Activated CD8-positive, alpha-beta memory T cell treated with anti-CD3 and anti-CD28 coated beads, Interleukin-2, amount 10 ng/mL, durations not matched to agents 7 days and 5 days (primary cell): ENCODE results near the gene LIX1L. TPM values are rescaled to one million over a fixed set of nuclear protein-coding genes. Genes with fewer than 3 reads are reported as not detected.

Experiments used
- ATAC-seq: fragments of 150-1000 bp; cut with Tn5 transposase; one replicate; pipeline ENCODE4 v1.10.0; 2021; ENCODE audit warnings: moderate library complexity
- CTCF ChIA-PET: fragments of 350-600 bp; sonication (Branson Sonifier 250); formaldehyde crosslinking; loops from one replicate; lab custom pipeline; 2021; ENCODE audit warnings: antibody characterized with exemption; lab: Charles Lee
- DNase-seq: peaks from one replicate; pipeline ENCODE4 v3.0.0-alpha.2; 2020
- H3K27ac Mint-ChIP-seq: one replicate; pipeline ENCODE4 v1.8.0; 2021; ENCODE audit warnings: mild to moderate bottlenecking, mixed read lengths
- H3K27me3 Mint-ChIP-seq: one replicate; pipeline ENCODE4 v1.8.0; 2021; ENCODE audit warnings: mixed read lengths
- H3K36me3 Mint-ChIP-seq: one replicate; pipeline ENCODE4 v1.8.0; 2021; ENCODE audit warnings: mild to moderate bottlenecking, mixed read lengths
- H3K4me1 Mint-ChIP-seq: one replicate; pipeline ENCODE4 v1.8.0; 2021; ENCODE audit warnings: mixed read lengths
- H3K4me3 Mint-ChIP-seq: one replicate; pipeline ENCODE4 v1.8.0; 2021; ENCODE audit warnings: mild to moderate bottlenecking, moderate library complexity, mixed read lengths
- H3K9me3 Mint-ChIP-seq: one replicate; pipeline ENCODE4 v1.8.0; 2022; ENCODE audit warnings: low read depth, mixed read lengths
- total RNA-seq, 2 experiments: library from RNA; stranded (reverse); gene quantifications; one replicate each; pipeline ENCODE4 v1.2.3, GENCODE V29; 2021

Gene LIX1L
- total RNA-seq, 2 experiments from 2014 or later, result 35.0 to 36.2 TPM

GRCh38 chr1:145965119-145965744 is 7.4 kb upstream of the LIX1L start:
- Mint-ChIP-seq H3K27me3 (no peaks in the 10 kb centered on the region), H3K9me3 (peaks cover 2% of the 10 kb centered on the region), H3K27ac (peak overlapping the region; percentile 91), H3K4me1 (peaks cover 45% of the 10 kb centered on the region), H3K4me3 (peak overlapping the region; percentile 86), H3K36me3 (peaks cover 13% of the 10 kb centered on the region)
- CTCF ChIA-PET, result interaction anchor here (0.9 to 9.4 kb wide), 8 partner anchors 14 to 120 kb away, joined by 3 to 95 read pairs (median 8); partner anchors contain the start of genes NUDT17 and RBM8A
- DNase-seq (no peak), ATAC-seq (no peak)

GRCh38 chr1:145964328-145965118 is 6.7 kb upstream of the LIX1L start, which contains the start of the genes ANKRD34A and POLR3GL:
Gene ANKRD34A, minus strand, starts transcription at chr1:145964575. Its CDS starts 2,816 bp downstream, at chr1:145961759.
Gene POLR3GL, plus strand, starts transcription at chr1:145964690. Its CDS starts 10,176 bp downstream, at chr1:145974866.
- Mint-ChIP-seq H3K36me3 (peaks cover 13% of the 10 kb centered on the region), H3K4me3 (peak within 1 kb of the TSS; percentile 86), H3K9me3 (peaks cover 2% of the 10 kb centered on the region), H3K4me1 (peaks cover 49% of the 10 kb centered on the region), H3K27me3 (no peaks in the 10 kb centered on the region), H3K27ac (peak within 1 kb of the TSS; percentile 91)
- CTCF ChIA-PET, result interaction anchor here (0.6 to 9.4 kb wide), 11 partner anchors 7 to 119 kb away, joined by 3 to 95 read pairs (median 7); partner anchors contain the start of genes NUDT17 and RBM8A
- ATAC-seq, result peak; percentile 93
- peak; percentile 97 for DNase-seq

GRCh38 chr1:145963265-145964019 is 5.6 kb upstream of the LIX1L start:
- no peaks in the 10 kb centered on the region for H3K27me3 Mint-ChIP-seq
- DNase-seq, result no peak
- no peak for ATAC-seq
- peaks cover 13% of the 10 kb centered on the region for H3K36me3 Mint-ChIP-seq
- peak overlapping the region; percentile 86 for H3K4me3 Mint-ChIP-seq
- CTCF ChIA-PET, result interaction anchor here (1.2 to 9.4 kb wide), 8 partner anchors 10 to 118 kb away, joined by 4 to 95 read pairs (median 9); partner anchors contain the start of genes NUDT17 and RBM8A
- H3K9me3 Mint-ChIP-seq, result peaks cover 2% of the 10 kb centered on the region
- H3K4me1 Mint-ChIP-seq, result peaks cover 58% of the 10 kb centered on the region
- peak overlapping the region; percentile 91 for H3K27ac Mint-ChIP-seq

GRCh38 chr1:145962157-145963102 is 4.6 kb upstream of the LIX1L start:
- Mint-ChIP-seq H3K27me3 (no peaks in the 10 kb centered on the region), H3K9me3 (peaks cover under 1% of the 10 kb centered on the region), H3K4me3 (peak overlapping the region; percentile 86), H3K36me3 (peaks cover 7% of the 10 kb centered on the region), H3K4me1 (peaks cover 60% of the 10 kb centered on the region), H3K27ac (peak overlapping the region; percentile 91)
- ATAC-seq, result no peak
- peak; percentile 51 for DNase-seq
- CTCF ChIA-PET, result interaction anchor here (1.0 to 9.4 kb wide), 6 partner anchors 16 to 117 kb away, joined by 3 to 95 read pairs (median 8); partner anchors contain the start of genes NUDT17 and RBM8A

- DNase-seq, result peak; percentile 71
- CTCF ChIA-PET, result interaction anchor here (1.0 to 9.4 kb wide), 5 partner anchors 17 to 116 kb away, joined by 3 to 95 read pairs (median 13); partner anchors contain the start of genes NUDT17 and RBM8A
- ATAC-seq, result no peak
- Mint-ChIP-seq H3K27me3 (no peaks in the 10 kb centered on the region), H3K4me3 (peak overlapping the region; percentile 86), H3K4me1 (peaks cover 61% of the 10 kb centered on the region), H3K27ac (peak overlapping the region; percentile 82), H3K36me3 (no peaks in the 10 kb centered on the region), H3K9me3 (no peaks in the 10 kb centered on the region)
Measured at GRCh38 chr1:145961425-145962156, 3.8 kb upstream of the LIX1L start.

- CTCF ChIA-PET, result interaction anchor here (9.4 kb wide), 1 partner anchor 18 kb away, joined by 95 read pairs; no protein-coding TSS in a partner anchor
- DNase-seq (no peak), ATAC-seq (no peak)
- H3K36me3 Mint-ChIP-seq, result no peaks in the 10 kb centered on the region
- H3K4me1 Mint-ChIP-seq, result peaks cover 65% of the 10 kb centered on the region
- H3K9me3 Mint-ChIP-seq, result no peaks in the 10 kb centered on the region
- H3K27me3 Mint-ChIP-seq, result no peaks in the 10 kb centered on the region
- peak overlapping the region; percentile 78 for H3K27ac Mint-ChIP-seq
- H3K4me3 Mint-ChIP-seq, result peak overlapping the region; percentile 86
Measured at GRCh38 chr1:145961109-145961424, 3.2 kb upstream of the LIX1L start.

GRCh38 chr1:145960468-145961108 is 2.8 kb upstream of the LIX1L start:
- peak overlapping the region; percentile 86 for H3K4me3 Mint-ChIP-seq
- peak overlapping the region; percentile 78 for H3K27ac Mint-ChIP-seq
- H3K36me3 Mint-ChIP-seq, result no peaks in the 10 kb centered on the region
- H3K9me3 Mint-ChIP-seq, result no peaks in the 10 kb centered on the region
- DNase-seq, result peak; percentile 71
- H3K4me1 Mint-ChIP-seq, result peaks cover 69% of the 10 kb centered on the region
- no peaks in the 10 kb centered on the region for H3K27me3 Mint-ChIP-seq
- peak; percentile 9 for ATAC-seq
- CTCF ChIA-PET, result interaction anchor here (0.7 to 1.3 kb wide), 2 partner anchors 16 to 115 kb away, joined by 3 to 5 read pairs; partner anchors contain the start of gene NUDT17

- Mint-ChIP-seq H3K9me3 (no peaks in the 10 kb centered on the region), H3K27me3 (no peaks in the 10 kb centered on the region), H3K36me3 (peaks cover 2% of the 10 kb centered on the region), H3K4me1 (peaks cover 70% of the 10 kb centered on the region), H3K4me3 (peak overlapping the region; percentile 5), H3K27ac (no peak overlapping the region)
- DNase-seq (no peak), ATAC-seq (no peak)
- CTCF ChIA-PET, result interaction anchor here (0.7 to 4.1 kb wide), 5 partner anchors 17 to 114 kb away, joined by 3 to 30 read pairs (median 5); partner anchors contain the start of genes NUDT17 and RBM8A
Measured at GRCh38 chr1:145959957-145960467, 2.2 kb upstream of the LIX1L start.

GRCh38 chr1:145959333-145959732 is 1.5 kb upstream of the LIX1L start:
- peaks cover 4% of the 10 kb centered on the region for H3K36me3 Mint-ChIP-seq
- ATAC-seq (no peak), DNase-seq (no peak)
- H3K4me3 Mint-ChIP-seq, result peak overlapping the region; percentile 5
- CTCF ChIA-PET, result interaction anchor here (1.2 to 4.1 kb wide), 4 partner anchors 18 to 114 kb away, joined by 3 to 30 read pairs (median 9); partner anchors contain the start of genes NUDT17 and RBM8A
- H3K4me1 Mint-ChIP-seq, result peaks cover 76% of the 10 kb centered on the region
- no peaks in the 10 kb centered on the region for H3K9me3 Mint-ChIP-seq
- H3K27ac Mint-ChIP-seq, result no peak overlapping the region
- no peaks in the 10 kb centered on the region for H3K27me3 Mint-ChIP-seq

- no peaks in the 10 kb centered on the region for H3K27me3 Mint-ChIP-seq
- peaks cover 74% of the 10 kb centered on the region for H3K4me1 Mint-ChIP-seq
- peak overlapping the region; percentile 2 for H3K4me3 Mint-ChIP-seq
- peak overlapping the region; percentile 78 for H3K27ac Mint-ChIP-seq
- H3K36me3 Mint-ChIP-seq, result peaks cover 4% of the 10 kb centered on the region
- DNase-seq, result no peak
- no peaks in the 10 kb centered on the region for H3K9me3 Mint-ChIP-seq
- no peak for ATAC-seq
- CTCF ChIA-PET, result interaction anchor here (1.0 to 4.1 kb wide), 10 partner anchors 18 to 113 kb away, joined by 3 to 30 read pairs (median 9); partner anchors contain the start of genes NUDT17, PIAS3, RBM8A and TXNIP
Measured at GRCh38 chr1:145958734-145959133, 917 bp upstream of the LIX1L start.
